GM21717 (cell line): ENCODE data around the gene OSBP2.

Experiments used
- ATAC-seq: cut with Tn5 transposase; IDR thresholded peaks from one replicate; pipeline ENCODE4 v1.9.1; 2021; ENCODE audit warnings: mild to moderate bottlenecking, moderate library complexity; ENCODE audit not compliant: unreplicated experiment

Gene OSBP2

DNA sequence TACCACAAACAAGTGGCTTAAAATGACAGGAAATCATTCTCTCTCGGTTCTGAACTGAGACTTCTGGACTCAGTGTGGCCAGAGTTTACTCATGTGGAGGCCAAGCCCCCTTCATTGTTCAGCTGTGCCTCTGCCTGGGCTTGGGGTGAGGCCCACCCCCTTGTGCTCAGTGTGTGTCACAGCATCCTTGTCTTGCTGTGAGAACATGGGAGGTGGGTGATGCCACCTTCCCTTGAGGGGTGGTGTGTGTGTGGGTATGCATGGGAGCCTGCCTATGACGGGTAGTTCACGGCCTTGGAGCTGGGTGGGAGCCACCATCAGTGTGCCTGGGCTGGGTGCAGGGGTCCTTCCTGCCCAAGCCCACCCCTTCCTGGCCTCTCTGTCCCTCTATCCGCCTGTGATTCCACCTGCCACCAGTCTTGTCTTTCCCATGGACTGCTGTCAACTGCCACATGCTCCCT, 172.2 kb downstream of the OSBP2 start:
- ATAC-seq: no peak

DNA sequence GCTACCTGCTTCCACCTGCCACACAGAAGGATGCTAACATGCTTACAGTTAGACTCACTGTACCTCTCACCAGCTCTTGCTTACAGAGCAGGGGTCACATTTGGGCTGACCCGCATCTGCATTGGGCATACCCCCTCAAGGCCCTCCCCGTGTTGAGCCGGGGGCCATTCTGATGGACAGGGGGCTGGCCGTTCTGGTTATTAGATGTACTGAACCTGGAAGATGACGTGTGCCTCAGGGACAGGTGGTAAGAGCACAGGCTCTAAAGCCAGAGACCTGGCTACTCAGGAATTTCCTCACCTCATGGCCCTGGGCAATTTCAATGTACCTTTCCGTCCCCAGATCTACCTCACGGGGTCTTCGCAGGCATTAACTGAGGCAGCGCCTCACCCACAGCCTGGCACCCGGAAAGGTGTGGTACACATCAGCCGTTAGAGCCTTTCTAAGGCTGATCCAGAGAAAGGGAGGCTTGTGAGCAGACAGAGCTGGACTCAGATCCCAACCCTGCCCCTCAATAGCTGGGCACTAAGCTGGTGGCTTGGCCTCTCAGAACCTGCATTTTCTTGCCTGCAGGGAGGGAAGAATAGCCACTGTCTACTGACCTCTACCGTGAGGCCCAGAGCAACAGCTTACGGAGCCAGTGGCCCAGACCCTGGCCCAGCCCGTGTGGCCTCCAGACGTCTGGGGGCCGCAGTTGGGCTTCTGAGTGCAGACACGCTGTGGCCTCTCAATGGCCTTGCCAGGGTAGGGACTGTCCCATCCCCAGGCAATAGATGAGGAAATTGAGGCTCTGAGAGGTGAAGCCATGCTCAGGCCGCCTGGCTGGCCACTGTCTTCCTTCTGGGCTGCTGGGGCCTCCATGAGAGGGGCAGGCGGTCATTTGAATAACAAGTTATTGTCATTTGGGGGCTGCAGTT, 173.3 kb downstream of the OSBP2 start:
- ATAC-seq: no peak

DNA sequence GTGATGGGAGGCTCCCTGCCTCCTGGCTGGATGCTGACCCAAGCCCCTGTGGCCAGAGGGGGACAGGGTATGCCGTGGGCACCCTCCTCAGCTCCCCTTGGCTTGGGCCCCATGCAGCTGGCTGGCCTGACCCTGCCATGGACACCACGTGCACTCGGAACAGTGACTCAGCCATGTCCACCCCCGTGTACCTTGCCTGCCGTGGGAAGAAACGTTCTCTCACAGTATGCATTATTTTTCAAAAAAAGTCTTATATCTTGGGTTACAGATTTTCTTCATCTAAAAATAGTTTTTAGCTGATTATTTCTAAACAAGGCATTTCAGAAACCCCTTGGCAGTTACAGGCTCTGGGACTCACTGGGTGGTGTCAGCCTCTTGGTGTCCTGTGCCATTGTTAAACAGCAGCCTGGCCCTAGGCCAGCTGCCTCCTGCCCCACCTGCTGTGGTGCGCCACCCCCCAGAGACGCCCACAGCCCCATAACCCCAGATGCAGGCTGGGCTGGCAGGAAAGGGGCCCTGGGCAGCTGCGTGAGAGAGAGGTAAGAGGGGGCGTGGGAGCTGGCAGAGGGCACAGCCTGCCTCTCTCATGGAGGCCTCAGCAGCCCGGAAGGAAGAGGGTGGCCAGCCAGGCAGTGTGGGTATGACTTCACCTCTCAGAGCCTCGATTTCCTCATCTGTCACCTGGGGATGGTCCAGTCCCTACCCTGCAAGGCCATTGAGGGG, 174.2 kb downstream of the OSBP2 start:
- ATAC-seq: no peak

GRCh38 chr22:30869667-30870395, 175.2 kb downstream of the OSBP2 start:
- ATAC-seq: no peak

- no peak for ATAC-seq
Observed at GRCh38 chr22:30870451-30871345, 176.0 kb downstream of the OSBP2 start.

DNA sequence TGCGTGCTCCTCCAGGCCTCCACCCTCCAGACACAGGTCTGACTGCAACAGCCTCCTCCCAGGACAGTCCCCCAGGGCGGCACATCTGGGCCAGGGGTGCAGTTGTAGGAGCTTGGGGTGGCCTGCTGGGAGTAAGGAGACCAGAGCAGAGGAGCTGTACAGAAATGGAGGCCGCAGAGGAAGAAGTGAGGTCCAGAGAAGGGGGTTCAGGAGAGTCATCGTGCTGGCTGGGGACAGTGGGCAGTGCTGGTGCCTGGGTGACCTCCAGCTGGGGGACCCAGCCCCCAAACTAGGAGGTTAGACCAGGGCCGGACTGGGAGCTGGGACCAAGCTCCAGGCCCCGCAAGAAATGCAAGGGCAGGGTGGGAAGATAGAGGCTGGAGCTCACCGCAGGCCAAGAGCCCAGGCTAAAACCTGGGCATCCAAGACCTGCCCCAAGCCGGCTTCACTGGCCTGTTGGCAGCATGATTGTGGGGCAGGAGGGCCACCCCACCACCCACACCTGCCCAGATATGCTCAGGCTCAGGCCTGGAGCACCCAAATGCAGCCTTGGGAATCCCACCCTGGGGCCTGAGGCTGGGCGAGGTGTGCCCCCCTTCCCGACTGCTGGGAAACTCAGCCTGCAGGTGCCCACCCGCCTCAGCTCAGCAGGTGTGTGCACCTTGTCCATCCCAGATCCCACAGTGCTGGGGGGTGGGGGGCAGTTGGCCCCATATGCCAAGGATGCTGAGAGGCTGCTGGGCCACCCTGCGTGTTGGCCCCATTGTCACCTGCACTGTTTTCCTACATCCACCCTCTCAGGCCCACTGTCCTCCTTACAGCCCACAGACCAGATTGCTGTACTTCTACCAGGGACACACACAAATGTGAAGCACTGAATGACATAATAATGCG, 177.0 kb downstream of the OSBP2 start:
- ATAC-seq: no peak

- ATAC-seq: no peak
Observed at GRCh38 chr22:30872285-30873041, 177.8 kb downstream of the OSBP2 start.

DNA sequence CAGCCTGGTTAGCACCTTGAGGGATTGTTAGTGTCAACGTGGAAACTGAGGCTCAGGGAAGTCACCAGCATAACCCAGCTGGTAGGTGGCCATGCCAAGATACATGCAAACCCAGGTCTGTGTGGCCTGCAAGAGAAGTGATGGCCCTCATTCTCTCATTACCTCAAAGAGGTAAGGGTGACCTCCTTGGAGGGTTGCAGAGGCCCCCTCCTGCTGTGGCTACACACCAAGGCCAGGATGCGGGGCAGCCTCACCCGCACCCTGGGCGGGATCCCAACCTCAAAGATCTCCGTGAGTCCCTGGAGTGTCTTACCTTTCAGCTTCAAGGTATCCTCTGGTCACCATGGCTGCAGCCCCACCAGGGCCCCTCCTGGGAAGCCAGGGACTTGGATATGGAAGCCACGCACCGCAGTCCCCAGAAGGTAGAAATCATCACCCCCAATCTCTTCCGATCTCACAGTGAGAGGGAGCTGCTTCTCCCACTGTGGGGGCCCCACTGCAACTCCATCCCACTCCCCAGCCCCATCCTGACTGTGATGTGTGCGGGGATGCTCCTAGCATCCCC, 178.5 kb downstream of the OSBP2 start:
- ATAC-seq: no peak

GRCh38 chr22:30873661-30874060, 179.0 kb downstream of the OSBP2 start:
- no peak for ATAC-seq

DNA sequence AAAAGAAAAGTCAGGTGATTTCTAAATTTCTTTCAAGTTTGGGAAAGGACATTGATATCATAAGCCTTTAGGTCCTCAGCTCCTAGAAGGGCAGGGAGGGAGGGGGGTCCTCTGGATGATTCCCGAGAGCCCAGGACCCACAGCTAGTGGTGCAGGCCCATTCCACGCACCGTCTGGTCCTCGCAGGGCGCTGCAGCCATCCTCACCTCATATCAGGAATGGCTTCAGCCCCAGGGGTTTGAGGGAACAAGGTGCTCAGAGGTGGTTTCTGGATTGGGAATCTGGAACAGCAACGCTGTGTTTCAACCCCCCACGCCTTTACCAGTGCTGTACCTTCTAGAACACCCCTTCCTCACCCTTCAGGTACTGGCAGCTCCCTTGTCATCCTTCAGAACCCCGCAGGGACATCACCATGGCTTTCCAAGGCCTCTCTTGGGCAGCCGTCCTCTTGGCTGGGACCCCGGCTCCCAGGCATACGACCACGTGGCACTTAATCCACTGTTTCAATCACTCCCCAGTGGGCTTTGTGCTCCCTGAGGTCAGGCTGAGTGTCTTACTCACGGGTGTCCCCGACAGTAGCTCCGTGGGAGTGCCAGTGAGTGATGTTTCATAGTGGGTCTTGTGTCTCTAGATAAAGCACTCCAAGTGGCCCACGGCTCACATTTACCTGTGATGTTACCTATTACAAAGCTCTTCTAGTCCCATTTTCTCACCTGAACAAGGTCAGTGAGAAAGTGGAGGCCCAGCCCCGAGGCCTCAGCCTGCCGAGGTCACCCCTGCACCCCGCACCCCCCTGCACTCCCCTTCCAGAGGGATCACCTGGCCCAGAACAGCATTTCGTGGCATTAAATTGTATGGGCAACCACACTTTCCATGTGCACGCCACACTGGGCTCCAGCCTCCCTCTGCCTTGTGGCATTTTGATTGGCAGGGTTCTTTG, 180.0 kb downstream of the OSBP2 start:
- ATAC-seq: no peak

DNA sequence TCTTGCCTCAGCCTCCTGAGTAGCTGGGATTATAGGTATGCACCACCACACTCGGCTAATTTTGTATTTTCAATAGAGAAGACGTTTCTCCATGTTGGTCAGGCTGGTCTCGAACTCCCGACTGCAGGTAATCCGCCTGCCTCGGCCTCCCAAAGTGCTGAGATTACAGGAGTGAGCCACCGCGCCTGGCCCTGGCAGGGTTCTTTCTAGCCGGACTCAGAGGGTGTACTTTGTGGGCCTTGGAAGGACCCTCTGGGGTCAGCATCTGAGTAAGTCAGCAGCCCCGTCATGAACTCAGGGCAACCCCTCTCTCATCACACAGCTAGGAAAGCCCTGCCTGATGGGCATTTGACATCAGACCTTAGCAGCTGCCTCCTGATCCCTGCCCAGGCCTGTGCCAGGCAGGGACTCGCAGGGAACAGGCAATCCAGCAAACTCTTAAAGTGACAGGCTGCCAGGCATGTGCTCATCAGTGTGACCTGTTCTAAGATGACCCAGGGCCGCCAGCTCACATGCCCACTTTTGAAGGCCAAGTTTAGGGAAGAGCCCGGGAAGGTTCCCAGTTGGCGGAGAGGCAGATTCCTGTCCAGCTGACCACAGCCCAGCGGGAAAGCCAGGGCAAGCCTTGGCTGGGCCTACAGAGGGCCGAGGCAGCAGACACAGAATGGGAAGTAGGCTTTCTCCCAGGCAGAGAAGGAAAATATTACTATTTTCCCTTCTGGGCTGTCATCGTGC, 181.0 kb downstream of the OSBP2 start:
- ATAC-seq: no peak

- ATAC-seq: no peak
Observed at GRCh38 chr22:30876221-30876751, 181.6 kb downstream of the OSBP2 start.

DNA sequence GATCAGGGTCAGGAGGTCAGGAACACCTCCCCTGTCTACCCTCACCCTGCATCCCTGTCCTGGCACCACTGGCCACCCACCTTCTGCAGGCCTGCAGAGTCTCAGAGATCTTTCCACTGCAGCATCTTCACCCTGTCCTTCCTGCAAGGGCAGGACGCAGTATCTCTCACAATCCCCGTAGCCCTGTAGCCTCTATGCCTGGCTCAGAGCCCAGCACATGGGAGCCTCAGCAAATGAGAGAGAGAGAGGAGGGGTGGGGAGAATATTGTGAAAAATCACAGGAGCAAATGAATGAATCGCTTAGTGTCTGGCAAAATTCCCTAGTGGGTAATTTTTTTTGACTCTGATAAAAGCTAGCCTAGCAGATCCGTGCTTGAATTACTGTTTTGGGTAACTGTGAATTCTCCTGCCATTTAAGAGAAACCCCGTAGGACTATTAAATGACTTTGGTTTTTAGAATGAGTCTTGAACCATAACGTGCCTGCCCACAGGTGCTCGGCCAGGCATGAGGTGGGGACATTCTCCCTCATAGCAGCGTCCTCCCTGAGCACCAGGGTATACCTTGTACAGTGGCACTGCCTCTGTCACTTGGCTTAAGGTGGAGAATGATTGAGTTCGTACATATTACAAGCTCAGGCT, 182.4 kb downstream of the OSBP2 start:
- ATAC-seq: no peak

GRCh38 chr22:30877662-30878515, 183.2 kb downstream of the OSBP2 start:
- ATAC-seq: no peak
